HepG2 (cell line): Measurements from ENCODE around the gene SDF2. TPM values are rescaled to one million over a fixed set of nuclear protein-coding genes. Genes with fewer than 3 reads are reported as not detected.

Experiments
- BORCS8-MEF2B ChIP-seq: sonication (generic); formaldehyde crosslinking; IDR thresholded peaks from 2 replicates; pipeline ENCODE4 v1.8.0; 2022; ENCODE audit warnings: mild to moderate bottlenecking, missing genetic modification reagents
- DMAP1 ChIP-seq: IDR thresholded peaks from 2 replicates; pipeline ENCODE4 v1.6.1; 2016
- DR1 ChIP-seq: sonication (generic); formaldehyde crosslinking; IDR thresholded peaks from 2 replicates; pipeline ENCODE4 v1.8.0; 2021; ENCODE audit warnings: mild to moderate bottlenecking, missing genetic modification reagents, inconsistent platforms
- GATA4 ChIP-seq: sonication (generic); IDR thresholded peaks from 2 replicates; pipeline ENCODE4 v1.6.1; 2016; ENCODE audit warnings: antibody characterized with exemption, low read depth, borderline replicate concordance
- GFI1 ChIP-seq: sonication (generic); formaldehyde crosslinking; IDR thresholded peaks from 2 replicates; pipeline ENCODE4 v1.5.0; 2020; ENCODE audit warnings: missing genetic modification reagents, mild to moderate bottlenecking, borderline replicate concordance
- JDP2 ChIP-seq: sonication (generic); formaldehyde crosslinking; IDR thresholded peaks from 2 replicates; pipeline ENCODE4 v1.8.1; 2022; ENCODE audit warnings: missing genetic modification reagents, borderline replicate concordance
- PBX2 ChIP-seq: IDR thresholded peaks from 2 replicates; pipeline ENCODE4 v1.6.1; 2016; ENCODE audit warnings: control low read depth
- RXRA ChIP-seq: sonication (generic); formaldehyde crosslinking; IDR thresholded peaks from 2 replicates; pipeline ENCODE4 v1.5.1; 2020; ENCODE audit warnings: missing genetic modification reagents
- SAP130 ChIP-seq: IDR thresholded peaks from 2 replicates; pipeline ENCODE4 v1.6.1; 2016; ENCODE audit warnings: low read depth
- TRIM24 ChIP-seq: sonication (generic); formaldehyde crosslinking; IDR thresholded peaks from 2 replicates; pipeline ENCODE4 v1.8.0; 2022; ENCODE audit warnings: mild to moderate bottlenecking, missing genetic modification reagents
- ZEB1 ChIP-seq: IDR thresholded peaks from 2 replicates; pipeline ENCODE4 v1.6.1; 2012; ENCODE audit warnings: mild to moderate bottlenecking, low read depth, inconsistent platforms; ENCODE audit not compliant: insufficient replicate concordance
- ZMYM3 ChIP-seq: sonication (generic); formaldehyde crosslinking; IDR thresholded peaks from 2 replicates; pipeline ENCODE4 v1.5.1; 2020; ENCODE audit warnings: mild to moderate bottlenecking, missing genetic modification reagents
- ZNF253 ChIP-seq: sonication (generic); formaldehyde crosslinking; IDR thresholded peaks from 2 replicates; pipeline ENCODE4 v1.8.0; 2022; ENCODE audit warnings: mild to moderate bottlenecking, missing genetic modification reagents, borderline replicate concordance
- ZNF335 ChIP-seq: sonication (generic); formaldehyde crosslinking; IDR thresholded peaks from 2 replicates; pipeline ENCODE4 v1.4.0; 2020; ENCODE audit warnings: missing genetic modification reagents
- ZNF670 ChIP-seq: sonication (generic); formaldehyde crosslinking; IDR thresholded peaks from 2 replicates; pipeline ENCODE4 v1.8.0; 2022; ENCODE audit warnings: mild to moderate bottlenecking, missing genetic modification reagents, borderline replicate concordance
- ZNF672 ChIP-seq: sonication (generic); formaldehyde crosslinking; IDR thresholded peaks from 2 replicates; pipeline ENCODE4 v1.8.1; 2022; ENCODE audit warnings: missing genetic modification reagents
- ZNF724P ChIP-seq: sonication (generic); formaldehyde crosslinking; IDR thresholded peaks from 2 replicates; pipeline ENCODE4 v1.8.0; 2022; ENCODE audit warnings: missing genetic modification reagents, borderline replicate concordance
- ZSCAN30 ChIP-seq: sonication (generic); formaldehyde crosslinking; IDR thresholded peaks from 2 replicates; pipeline ENCODE4 v1.5.0; 2020; ENCODE audit warnings: mild to moderate bottlenecking, missing genetic modification reagents
- ZUFSP ChIP-seq: sonication (generic); formaldehyde crosslinking; IDR thresholded peaks from 2 replicates; pipeline ENCODE4 v1.9.0; 2021; ENCODE audit warnings: missing genetic modification reagents, mild to moderate bottlenecking, borderline replicate concordance
- polyA plus RNA-seq, 8 experiments: library from polyadenylated mRNA; depleted of rRNA in 3 of 8; stranded (reverse) in 7 of 8; unstranded in 1 of 8; fragments of >200 nt; fragmentation: Illumina TruSeq in 4 of 8; extraction: Trizol in 4 of 8; gene quantifications; 2 replicates each; pipeline versions ENCODE4 v1.2.1 to v1.2.3, GENCODE V29; 2011 to 2016; ENCODE audit warnings: low read depth in 4 of 8, missing spikeins in 1 of 8, mixed read lengths in 1 of 8; ENCODE audit not compliant: insufficient read depth in 1 of 8
- total RNA-seq, 5 experiments: library from RNA; depleted of rRNA; stranded (reverse); fragments of >200 nt; fragmentation: Illumina TruSeq; extraction: Trizol; gene quantifications; 2 replicates each; pipeline ENCODE4 v1.2.3, GENCODE V29; 2016; ENCODE audit warnings: low read depth in 1 of 5
- TF ChIP-seq, protein P1 (sequence below): sonication (generic); formaldehyde crosslinking; conservative IDR thresholded peaks from 2 replicates; pipeline ENCODE4 v1.4.0; 2020; ENCODE audit warnings: mild to moderate bottlenecking, missing genetic modification reagents, moderate library complexity
- TF ChIP-seq, protein P2 (sequence below), 2 experiments: IDR thresholded peaks; 2 replicates each; pipeline ENCODE4 v1.6.1; 2011 to 2012; ENCODE audit warnings: low read length in 2 of 2, borderline replicate concordance in 1 of 2, low read depth in 1 of 2, mild to moderate bottlenecking in 1 of 2, moderate library complexity in 1 of 2

SDF2 gene
- total and polyA plus RNA-seq, 2 of the 13 experiments (the other 11 are each of a cell fraction or from before 2014, with no cell fraction given): 58.2 to 58.4 TPM

GRCh38 chr17:28698253-28698941, 36.7 kb upstream of the SDF2 start (continued):
- TF ChIP-seq PBX2 (CRISPR knock-in tag): no peak
- no peak for TF ChIP-seq ZNF253 (CRISPR knock-in tag)
- TF ChIP-seq ZUFSP (CRISPR knock-in tag): no peak
- TF ChIP-seq JDP2: no peak
- TF ChIP-seq, protein P1, sequence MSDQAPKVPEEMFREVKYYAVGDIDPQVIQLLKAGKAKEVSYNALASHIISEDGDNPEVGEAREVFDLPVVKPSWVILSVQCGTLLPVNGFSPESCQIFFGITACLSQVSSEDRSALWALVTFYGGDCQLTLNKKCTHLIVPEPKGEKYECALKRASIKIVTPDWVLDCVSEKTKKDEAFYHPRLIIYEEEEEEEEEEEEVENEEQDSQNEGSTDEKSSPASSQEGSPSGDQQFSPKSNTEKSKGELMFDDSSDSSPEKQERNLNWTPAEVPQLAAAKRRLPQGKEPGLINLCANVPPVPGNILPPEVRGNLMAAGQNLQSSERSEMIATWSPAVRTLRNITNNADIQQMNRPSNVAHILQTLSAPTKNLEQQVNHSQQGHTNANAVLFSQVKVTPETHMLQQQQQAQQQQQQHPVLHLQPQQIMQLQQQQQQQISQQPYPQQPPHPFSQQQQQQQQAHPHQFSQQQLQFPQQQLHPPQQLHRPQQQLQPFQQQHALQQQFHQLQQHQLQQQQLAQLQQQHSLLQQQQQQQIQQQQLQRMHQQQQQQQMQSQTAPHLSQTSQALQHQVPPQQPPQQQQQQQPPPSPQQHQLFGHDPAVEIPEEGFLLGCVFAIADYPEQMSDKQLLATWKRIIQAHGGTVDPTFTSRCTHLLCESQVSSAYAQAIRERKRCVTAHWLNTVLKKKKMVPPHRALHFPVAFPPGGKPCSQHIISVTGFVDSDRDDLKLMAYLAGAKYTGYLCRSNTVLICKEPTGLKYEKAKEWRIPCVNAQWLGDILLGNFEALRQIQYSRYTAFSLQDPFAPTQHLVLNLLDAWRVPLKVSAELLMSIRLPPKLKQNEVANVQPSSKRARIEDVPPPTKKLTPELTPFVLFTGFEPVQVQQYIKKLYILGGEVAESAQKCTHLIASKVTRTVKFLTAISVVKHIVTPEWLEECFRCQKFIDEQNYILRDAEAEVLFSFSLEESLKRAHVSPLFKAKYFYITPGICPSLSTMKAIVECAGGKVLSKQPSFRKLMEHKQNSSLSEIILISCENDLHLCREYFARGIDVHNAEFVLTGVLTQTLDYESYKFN (CRISPR knock-in tag): peak; percentile 97
- no peak for TF ChIP-seq ZNF670
- peak; percentile 92 for TF ChIP-seq DMAP1 (CRISPR knock-in tag)
- no peak for TF ChIP-seq GATA4
- no peak for TF ChIP-seq ZNF724P (CRISPR knock-in tag)
- peak; percentile 91 for TF ChIP-seq DR1 (CRISPR knock-in tag)
- TF ChIP-seq ZSCAN30 (CRISPR knock-in tag): no peak
- peak; percentile 66 for TF ChIP-seq BORCS8-MEF2B
- TF ChIP-seq RXRA (CRISPR knock-in tag): peak; percentile 71
- peak; percentile 84 for TF ChIP-seq ZMYM3 (CRISPR knock-in tag)
- peak; percentile 90 for TF ChIP-seq ZNF335 (CRISPR knock-in tag)
- TF ChIP-seq, protein P2, sequence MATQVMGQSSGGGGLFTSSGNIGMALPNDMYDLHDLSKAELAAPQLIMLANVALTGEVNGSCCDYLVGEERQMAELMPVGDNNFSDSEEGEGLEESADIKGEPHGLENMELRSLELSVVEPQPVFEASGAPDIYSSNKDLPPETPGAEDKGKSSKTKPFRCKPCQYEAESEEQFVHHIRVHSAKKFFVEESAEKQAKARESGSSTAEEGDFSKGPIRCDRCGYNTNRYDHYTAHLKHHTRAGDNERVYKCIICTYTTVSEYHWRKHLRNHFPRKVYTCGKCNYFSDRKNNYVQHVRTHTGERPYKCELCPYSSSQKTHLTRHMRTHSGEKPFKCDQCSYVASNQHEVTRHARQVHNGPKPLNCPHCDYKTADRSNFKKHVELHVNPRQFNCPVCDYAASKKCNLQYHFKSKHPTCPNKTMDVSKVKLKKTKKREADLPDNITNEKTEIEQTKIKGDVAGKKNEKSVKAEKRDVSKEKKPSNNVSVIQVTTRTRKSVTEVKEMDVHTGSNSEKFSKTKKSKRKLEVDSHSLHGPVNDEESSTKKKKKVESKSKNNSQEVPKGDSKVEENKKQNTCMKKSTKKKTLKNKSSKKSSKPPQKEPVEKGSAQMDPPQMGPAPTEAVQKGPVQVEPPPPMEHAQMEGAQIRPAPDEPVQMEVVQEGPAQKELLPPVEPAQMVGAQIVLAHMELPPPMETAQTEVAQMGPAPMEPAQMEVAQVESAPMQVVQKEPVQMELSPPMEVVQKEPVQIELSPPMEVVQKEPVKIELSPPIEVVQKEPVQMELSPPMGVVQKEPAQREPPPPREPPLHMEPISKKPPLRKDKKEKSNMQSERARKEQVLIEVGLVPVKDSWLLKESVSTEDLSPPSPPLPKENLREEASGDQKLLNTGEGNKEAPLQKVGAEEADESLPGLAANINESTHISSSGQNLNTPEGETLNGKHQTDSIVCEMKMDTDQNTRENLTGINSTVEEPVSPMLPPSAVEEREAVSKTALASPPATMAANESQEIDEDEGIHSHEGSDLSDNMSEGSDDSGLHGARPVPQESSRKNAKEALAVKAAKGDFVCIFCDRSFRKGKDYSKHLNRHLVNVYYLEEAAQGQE (IDR thresholded peaks at IDR 0.05; ENCODE audit: borderline replicate concordance in 1 of 2, low read depth in 1 of 2, low read length in 2 of 2): no peak; a peak in 1 of 4 replicates
- TF ChIP-seq TRIM24: no peak; the same call in 1 of the 2 replicates
- TF ChIP-seq ZNF672 (CRISPR knock-in tag): 0 out of 2 replicates have a peak, but pooled peaks have one; percentile 74
- no peak for TF ChIP-seq ZEB1
- TF ChIP-seq SAP130 (CRISPR knock-in tag): peak; percentile 97
- peak; percentile 42; the same call in 1 of the 2 replicates for TF ChIP-seq GFI1
